Heart right ventricle (tissue), 16 donors: Measurements from ENCODE around the gene CCDC192. TPM values are rescaled to one million over a fixed set of nuclear protein-coding genes. Genes with fewer than 3 reads are reported as not detected.
"Not testable (repeated sequence)": the region's sequence is repeated elsewhere in the genome, so short reads cannot be mapped to it uniquely, and the experiment has no call there.

Source experiments
- ATAC-seq, 8 donors: fragments of 200-7000 bp; cut with Tn5 transposase; one replicate each; pipeline ENCODE4 v1.9.1; 2020; ENCODE audit warnings: mild to moderate bottlenecking in 8 of 8, moderate library complexity in 8 of 8, moderate number of reproducible peaks in 1 of 8
- DNase-seq, 2 donors: peaks; one replicate each; pipeline ENCODE4 v3.0.0-alpha.2; 2020
- H3K27ac ChIP-seq, 10 donors: fragments of 200-600 bp; sonication (generic) in 2 of 10; one replicate each; pipeline versions ENCODE4 v1.5.0 to v1.8.0; 2020 to 2022; ENCODE audit warnings: mild to moderate bottlenecking in 3 of 10
- H3K27me3 ChIP-seq, 7 donors: fragments of 200-600 bp; one replicate each; pipeline ENCODE4 v1.8.0; 2021 to 2022; ENCODE audit warnings: mild to moderate bottlenecking in 2 of 7
- H3K36me3 ChIP-seq, 9 donors: fragments of 200-600 bp; sonication (generic) in 1 of 9; one replicate each; pipeline versions ENCODE4 v1.5.0 to v1.8.0; 2020 to 2022; ENCODE audit warnings: mild to moderate bottlenecking in 2 of 9
- H3K4me1 ChIP-seq, 9 donors: fragments of 200-600 bp; sonication (generic) in 1 of 9; one replicate each; pipeline versions ENCODE4 v1.5.0 to v1.8.0; 2020 to 2022; ENCODE audit warnings: mild to moderate bottlenecking in 4 of 9
- H3K4me3 ChIP-seq, 10 donors: fragments of 200-600 bp; sonication (generic) in 2 of 10; one replicate each; pipeline versions ENCODE4 v1.5.0 to v1.8.0; 2020 to 2022; ENCODE audit warnings: mild to moderate bottlenecking in 7 of 10, moderate library complexity in 2 of 10
- H3K9me3 ChIP-seq, 11 donors: fragments of 200-600 bp in 10 of 11; sonication (generic) in 2 of 11; one replicate each; pipeline versions ENCODE4 v1.5.0 to v1.8.0; 2013 to 2022; ENCODE audit warnings: mild to moderate bottlenecking in 2 of 11, control low read depth in 1 of 11, moderate library complexity in 1 of 11
- WGBS, 2 donors: extraction: QIAGEN DNeasy Blood & Tissue Kit; methylation state at CpG; one replicate each; pipeline ENCODE4 v1.1.7; 2013; ENCODE audit warnings: inconsistent platforms in 1 of 2; 5-methylcytosine and 5-hydroxymethylcytosine counted together
- intact Hi-C, 10 donors: fragments of 100-400 bp; cut with DNase I; formaldehyde crosslinking; loops; one replicate each; pipeline versions ENCODE4 v1.11.1 to v1.14.2; 2022
- polyA plus RNA-seq, 2 donors: library from polyadenylated mRNA; stranded (reverse); fragments of 200-250 nt; gene quantifications; one replicate each; pipeline ENCODE4 v1.2.3, GENCODE V29; 2013
- total RNA-seq, 10 donors: library from RNA; stranded (reverse); fragmentation: NEBNext Ultra II Directional in 3 of 10; extraction: Animal tissue kit (Norgen Biotek cat#: 25700) in 3 of 10; gene quantifications; one replicate each; pipeline versions ENCODE4 v1.2.1 to v1.2.4, GENCODE V29; 2021 to 2023
- TF ChIP-seq, protein P1 (sequence below), 9 donors: fragments of 200-600 bp; sonication (generic) in 2 of 9; IDR thresholded peaks; one replicate each; pipeline versions ENCODE4 v1.5.0 to v1.8.0; 2021 to 2022; ENCODE audit warnings: antibody characterized with exemption in 9 of 9, mild to moderate bottlenecking in 5 of 9, moderate library complexity in 1 of 9
- donor health status: Arrhythmogenic right ventricular cardiomyopathy.
- donor health status: ischemic (EF 13 %, LVEDD 7.1; RV severe dilation, severe dysfunction).
- donor health status: healthy with polysubstance abuse.
- donor health status: DM: no; HTN: yes; CAD: no.
- donor health status: DM: no; HTN: no; CAD: no.
- donor health status: ischemic (EF 25% LVEDD 6.9; RV normal size, moderate dysfunction).
- donor health status: ischemic (EF 25% LVEDD 5.7; RV mildly dilated, moderate dysfunction).
- donor health status: healthy.
- donor health status: DM: yes; HTN: yes; CAD: no.
- donor health status: Ischemic cardiomyopathy.
- donor health status: ischemic (EF 35%, LVEDD 5.7; RV mildly dilated, moderate dysfunction).
- donor health status: nonischemic (EF 11% LVEDD 7.7; RV severe dilation, severe dysfunction).
- donor health status: DM: yes; HTN: yes; CAD: no.
- donor health status: PGD.
- donor health status: ischemic (EF 29% LVEDD 5.4; RV normal size, mild dysfunction).
- donor health status: nonischemic (EF 23%, LVEDD 6.1; RV moderate dilation, normal function).

CCDC192 gene
- total and polyA plus RNA-seq, 12 donors, result 0.13 to 0.76 (median 0.33) TPM; not detected in 8

DNA sequence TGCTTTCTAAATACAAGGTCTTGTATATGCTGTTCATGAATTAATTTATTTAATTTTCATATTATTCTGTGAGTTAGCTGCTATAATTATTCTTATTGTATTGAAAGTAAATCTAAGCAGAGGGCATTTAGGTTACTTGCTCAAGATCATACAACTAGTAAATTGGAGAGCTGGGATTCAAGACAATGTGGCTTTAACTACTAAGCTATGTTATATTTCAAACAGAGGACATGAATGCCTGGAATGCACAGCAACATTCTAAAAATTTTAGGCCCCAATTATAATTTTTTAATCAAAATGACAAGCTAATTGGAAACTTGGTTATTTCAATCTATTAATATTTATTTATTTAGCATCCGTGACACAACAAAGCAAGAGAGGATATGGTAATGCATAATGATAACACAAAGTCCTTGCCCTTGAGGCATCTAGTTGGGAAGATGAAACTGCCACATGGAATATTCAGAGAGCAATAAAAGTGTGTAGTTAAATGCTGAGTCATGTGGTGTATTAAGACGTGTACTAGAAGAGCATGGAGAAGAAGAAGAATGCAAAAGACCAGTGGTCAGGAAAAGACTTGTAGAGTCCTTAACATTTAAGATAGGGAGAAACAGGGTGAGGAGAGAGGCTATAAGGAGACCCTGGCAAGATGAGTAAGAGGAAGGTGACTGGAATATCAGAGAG lies 29.9 kb upstream of the CCDC192 start:
- no peak for ATAC-seq
- no peak overlapping the region for H3K27ac ChIP-seq
- no peak for DNase-seq
- no peak overlapping the region for H3K4me3 ChIP-seq
- H3K36me3 ChIP-seq, result no peaks in the 10 kb centered on the region
- intact Hi-C loops, result no loop called here
- WGBS, 2 donors, result 77 to 89% methylated on average over 2 of the region's 2 CpGs
- TF ChIP-seq, protein P1, sequence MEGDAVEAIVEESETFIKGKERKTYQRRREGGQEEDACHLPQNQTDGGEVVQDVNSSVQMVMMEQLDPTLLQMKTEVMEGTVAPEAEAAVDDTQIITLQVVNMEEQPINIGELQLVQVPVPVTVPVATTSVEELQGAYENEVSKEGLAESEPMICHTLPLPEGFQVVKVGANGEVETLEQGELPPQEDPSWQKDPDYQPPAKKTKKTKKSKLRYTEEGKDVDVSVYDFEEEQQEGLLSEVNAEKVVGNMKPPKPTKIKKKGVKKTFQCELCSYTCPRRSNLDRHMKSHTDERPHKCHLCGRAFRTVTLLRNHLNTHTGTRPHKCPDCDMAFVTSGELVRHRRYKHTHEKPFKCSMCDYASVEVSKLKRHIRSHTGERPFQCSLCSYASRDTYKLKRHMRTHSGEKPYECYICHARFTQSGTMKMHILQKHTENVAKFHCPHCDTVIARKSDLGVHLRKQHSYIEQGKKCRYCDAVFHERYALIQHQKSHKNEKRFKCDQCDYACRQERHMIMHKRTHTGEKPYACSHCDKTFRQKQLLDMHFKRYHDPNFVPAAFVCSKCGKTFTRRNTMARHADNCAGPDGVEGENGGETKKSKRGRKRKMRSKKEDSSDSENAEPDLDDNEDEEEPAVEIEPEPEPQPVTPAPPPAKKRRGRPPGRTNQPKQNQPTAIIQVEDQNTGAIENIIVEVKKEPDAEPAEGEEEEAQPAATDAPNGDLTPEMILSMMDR (IDR thresholded peaks at IDR 0.05), result no peak
- H3K4me1 ChIP-seq, result no peaks in the 10 kb centered on the region
- no peaks in the 10 kb centered on the region for H3K27me3 ChIP-seq
- H3K9me3 ChIP-seq, result no peaks in the 10 kb centered on the region

DNA sequence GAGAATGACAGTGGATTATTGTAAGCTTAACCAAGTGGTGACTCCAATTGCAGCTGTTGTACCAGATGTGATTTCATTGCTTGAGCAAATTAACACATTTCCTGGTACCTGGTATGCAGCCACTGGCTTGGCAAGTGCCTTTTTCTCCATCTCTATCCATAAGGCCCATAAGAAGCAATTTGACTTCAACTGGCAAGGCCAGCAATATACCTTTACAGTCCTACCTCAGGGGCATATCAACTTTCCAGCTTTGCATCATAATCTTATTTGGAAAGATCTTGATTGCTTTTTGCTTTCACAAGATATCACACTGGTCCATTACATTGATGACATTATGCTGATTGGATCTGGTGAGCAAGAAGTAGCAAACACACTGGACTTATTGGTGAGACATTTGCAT lies 26.2 kb upstream of the CCDC192 start:
- ATAC-seq, H3K4me1 ChIP-seq, H3K36me3 ChIP-seq, H3K9me3 ChIP-seq, H3K27me3 ChIP-seq, H3K27ac ChIP-seq, DNase-seq, H3K4me3 ChIP-seq, intact Hi-C loops: not testable (repeated sequence)

- H3K36me3 ChIP-seq, intact Hi-C loops, H3K9me3 ChIP-seq, H3K4me1 ChIP-seq, ATAC-seq, H3K4me3 ChIP-seq, H3K27me3 ChIP-seq, H3K27ac ChIP-seq, DNase-seq: not testable (repeated sequence)
- 92 to 96% methylated on average over 3 of the region's 3 CpGs for WGBS, 2 donors
Measured at GRCh38 chr5:127679691-127680330, 23.4 kb upstream of the CCDC192 start.

- H3K27me3 ChIP-seq, result no peaks in the 10 kb centered on the region
- no peak for ATAC-seq
- 91 to 94% methylated on average over 1 of the region's 1 CpG for WGBS, 2 donors
- H3K27ac ChIP-seq, result no peak overlapping the region
- TF ChIP-seq, protein P1 (IDR thresholded peaks at IDR 0.05), result no peak
- H3K36me3 ChIP-seq, result no peaks in the 10 kb centered on the region
- H3K9me3 ChIP-seq, result no peaks in the 10 kb centered on the region
- H3K4me1 ChIP-seq, result peaks cover 0 to 7% (median 4%) of the 10 kb centered on the region in 9 donors
- H3K4me3 ChIP-seq, result no peak overlapping the region
- intact Hi-C loops, result no loop called here
- no peak for DNase-seq
Measured at GRCh38 chr5:127680595-127680994, 22.6 kb upstream of the CCDC192 start.

DNA sequence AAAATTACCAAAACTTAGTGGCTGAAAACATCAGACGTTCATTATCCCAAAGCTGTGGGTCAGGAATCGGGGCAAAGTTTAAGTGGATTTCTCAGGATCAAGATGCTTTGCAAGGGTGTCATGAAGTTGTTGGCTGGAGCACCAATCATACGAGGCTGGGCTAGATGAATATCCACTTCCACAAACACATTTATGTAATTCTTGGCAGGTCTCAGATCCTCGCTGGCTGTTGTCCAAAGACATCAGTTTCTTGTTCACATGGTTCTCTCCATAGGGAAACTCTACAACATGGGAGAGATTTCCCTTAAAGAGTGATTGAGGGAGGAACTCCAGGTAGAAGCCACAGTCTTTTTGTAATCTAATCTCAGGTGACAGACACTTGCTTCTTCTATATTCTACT lies 20.2 kb upstream of the CCDC192 start:
- no peak overlapping the region for H3K4me3 ChIP-seq
- H3K27me3 ChIP-seq, result no peaks in the 10 kb centered on the region
- ATAC-seq, result no peak
- H3K36me3 ChIP-seq, result no peaks in the 10 kb centered on the region
- TF ChIP-seq, protein P1 (IDR thresholded peaks at IDR 0.05), result no peak
- 53 to 67% methylated on average over 4 of the region's 4 CpGs for WGBS, 2 donors
- H3K4me1 ChIP-seq, result peaks cover 0 to 15% (median 7%) of the 10 kb centered on the region in 9 donors
- no peaks in the 10 kb centered on the region for H3K9me3 ChIP-seq
- no peak overlapping the region for H3K27ac ChIP-seq
- intact Hi-C loops, result no loop called here
- DNase-seq, result peak in 1 of 2 donors; percentile 20
